NCI-H2196 (cell line): ENCODE results near the gene DDC.
A peak's percentile ranks its signal among the peaks of the same experiment; 100 is the strongest.
"Not testable (repeated sequence)": the region's sequence is repeated elsewhere in the genome, so short reads cannot be mapped to it uniquely, and the experiment has no call there.

ENCODE experiments used
- DNase-seq: peaks from one replicate; lab custom pipeline; 2025; ENCODE audit not compliant: unreplicated experiment; lab: John Stamatoyannopoulos, UW

The DDC gene

GRCh38 chr7:50458651-50459050 lies 106.6 kb downstream of the DDC start:
- DNase-seq: not testable (repeated sequence)

GRCh38 chr7:50456371-50457123 lies 108.7 kb downstream of the DDC start:
- no peak for DNase-seq

- DNase-seq: no peak
These were observed 109.5 kb downstream of the DDC start for GRCh38 chr7:50455658-50456057.

GRCh38 chr7:50454968-50455367 lies 110.2 kb downstream of the DDC start:
- DNase-seq: no peak

GRCh38 chr7:50450590-50451032 lies 114.6 kb downstream of the DDC start:
- DNase-seq: no peak

GRCh38 chr7:50449881-50450589 lies 115.2 kb downstream of the DDC start, which contains the start of gene FIGNL1:
Gene FIGNL1, minus strand, starts transcription at chr7:50450350. Its CDS starts 3,063 bp downstream, at chr7:50447287.
- DNase-seq: peak; percentile 84

GRCh38 chr7:50449501-50449880 lies 115.7 kb downstream of the DDC start:
- no peak for DNase-seq

GRCh38 chr7:50448823-50449222 lies 116.4 kb downstream of the DDC start:
- DNase-seq: no peak

GRCh38 chr7:50446542-50446960 lies 118.7 kb downstream of the DDC start:
- DNase-seq: no peak

GRCh38 chr7:50436133-50436806 lies 128.9 kb downstream of the DDC start:
- DNase-seq: no peak

- no peak for DNase-seq
These were observed 133.4 kb downstream of the DDC start for GRCh38 chr7:50431722-50432305.

GRCh38 chr7:50431316-50431715 lies 133.9 kb downstream of the DDC start:
- DNase-seq: no peak

- no peak for DNase-seq
These were observed 136.3 kb downstream of the DDC start for GRCh38 chr7:50428911-50429310.

GRCh38 chr7:50427518-50427917 lies 137.7 kb downstream of the DDC start:
- no peak for DNase-seq

- DNase-seq: no peak
These were observed 138.7 kb downstream of the DDC start for GRCh38 chr7:50426280-50427045.

GRCh38 chr7:50425318-50425717 lies 139.9 kb downstream of the DDC start:
- DNase-seq: no peak

- no peak for DNase-seq
These were observed 141.3 kb downstream of the DDC start for GRCh38 chr7:50423860-50424259.

- DNase-seq: no peak
These were observed 142.3 kb downstream of the DDC start for GRCh38 chr7:50422858-50423257.

GRCh38 chr7:50421043-50421442 lies 144.2 kb downstream of the DDC start:
- DNase-seq: no peak

- no peak for DNase-seq
These were observed 146.5 kb downstream of the DDC start for GRCh38 chr7:50418526-50419290.
